HEK293 (cell line): ENCODE measurements around the gene ANO8.

Experiments used
- YY2 ChIP-seq: fragments of 450-650 bp; formaldehyde crosslinking; IDR thresholded peaks from 2 replicates; pipeline ENCODE4 v1.5.1; 2016; ENCODE audit warnings: missing biosample characterization, missing genetic modification characterization
- ZNF274 ChIP-seq, 2 experiments: fragments of 200-500 bp in 1 of 2; fragments of 450-650 bp in 1 of 2; sonication (Bioruptor generic) in 1 of 2; formaldehyde crosslinking in 1 of 2; IDR thresholded peaks; 2 replicates each; pipeline versions ENCODE4 v1.5.1 to v1.6.1; 2014 to 2016; ENCODE audit warnings: borderline replicate concordance in 1 of 2, inconsistent platforms in 1 of 2, low read length in 1 of 2, missing biosample characterization in 1 of 2, missing genetic modification characterization in 1 of 2
- TF ChIP-seq, protein P1 (sequence below): fragments of 450-650 bp; formaldehyde crosslinking; IDR thresholded peaks from 2 replicates; pipeline ENCODE4 v1.5.1; 2016; ENCODE audit warnings: missing biosample characterization, missing genetic modification characterization

DNA sequence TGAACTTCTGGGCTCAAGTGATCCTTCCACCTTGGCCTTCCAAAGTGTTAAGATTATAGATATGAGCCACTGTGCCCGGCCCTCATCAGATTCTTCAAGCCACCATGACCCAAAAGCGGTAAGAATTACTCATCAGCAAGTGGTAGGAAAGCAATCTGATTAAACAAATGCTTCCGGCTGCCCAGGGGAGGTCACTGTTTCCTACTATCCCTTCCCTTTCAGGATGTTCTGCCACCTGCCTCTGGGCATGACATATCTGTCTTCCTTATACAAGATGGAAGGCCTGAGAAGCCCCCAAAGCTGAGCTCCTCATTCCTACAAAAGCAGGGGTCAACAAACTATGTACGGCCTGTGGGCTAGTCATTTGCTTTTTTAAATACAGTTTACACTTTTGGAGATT, 38.4 kb downstream of the ANO8 start:
- TF ChIP-seq YY2 (no peak), ZNF274 (IDR thresholded peaks at IDR 0.05; ENCODE audit: low read length) (no peak), ZNF274 (tag by site-specific recombination; IDR thresholded peaks at IDR 0.05; ENCODE audit: borderline replicate concordance) (no peak)
- TF ChIP-seq, protein P1, sequence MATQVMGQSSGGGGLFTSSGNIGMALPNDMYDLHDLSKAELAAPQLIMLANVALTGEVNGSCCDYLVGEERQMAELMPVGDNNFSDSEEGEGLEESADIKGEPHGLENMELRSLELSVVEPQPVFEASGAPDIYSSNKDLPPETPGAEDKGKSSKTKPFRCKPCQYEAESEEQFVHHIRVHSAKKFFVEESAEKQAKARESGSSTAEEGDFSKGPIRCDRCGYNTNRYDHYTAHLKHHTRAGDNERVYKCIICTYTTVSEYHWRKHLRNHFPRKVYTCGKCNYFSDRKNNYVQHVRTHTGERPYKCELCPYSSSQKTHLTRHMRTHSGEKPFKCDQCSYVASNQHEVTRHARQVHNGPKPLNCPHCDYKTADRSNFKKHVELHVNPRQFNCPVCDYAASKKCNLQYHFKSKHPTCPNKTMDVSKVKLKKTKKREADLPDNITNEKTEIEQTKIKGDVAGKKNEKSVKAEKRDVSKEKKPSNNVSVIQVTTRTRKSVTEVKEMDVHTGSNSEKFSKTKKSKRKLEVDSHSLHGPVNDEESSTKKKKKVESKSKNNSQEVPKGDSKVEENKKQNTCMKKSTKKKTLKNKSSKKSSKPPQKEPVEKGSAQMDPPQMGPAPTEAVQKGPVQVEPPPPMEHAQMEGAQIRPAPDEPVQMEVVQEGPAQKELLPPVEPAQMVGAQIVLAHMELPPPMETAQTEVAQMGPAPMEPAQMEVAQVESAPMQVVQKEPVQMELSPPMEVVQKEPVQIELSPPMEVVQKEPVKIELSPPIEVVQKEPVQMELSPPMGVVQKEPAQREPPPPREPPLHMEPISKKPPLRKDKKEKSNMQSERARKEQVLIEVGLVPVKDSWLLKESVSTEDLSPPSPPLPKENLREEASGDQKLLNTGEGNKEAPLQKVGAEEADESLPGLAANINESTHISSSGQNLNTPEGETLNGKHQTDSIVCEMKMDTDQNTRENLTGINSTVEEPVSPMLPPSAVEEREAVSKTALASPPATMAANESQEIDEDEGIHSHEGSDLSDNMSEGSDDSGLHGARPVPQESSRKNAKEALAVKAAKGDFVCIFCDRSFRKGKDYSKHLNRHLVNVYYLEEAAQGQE: no peak
